Fibroblast of pulmonary artery (primary cell): ENCODE results near the gene RNF7.
"Not testable (repeated sequence)": the region's sequence is repeated elsewhere in the genome, so short reads cannot be mapped to it uniquely, and the experiment has no call there.

Experiments
- DNase-seq: peaks from one replicate; pipeline ENCODE4 v3.0.0-alpha.2; 2010; ENCODE audit warnings: low read depth
- H3K4me3 ChIP-seq: replicated peaks from 2 replicates; pipeline ENCODE4 v1.5.1; 2011; ENCODE audit warnings: low read depth, mild to moderate bottlenecking, control low read depth, low read length, moderate library complexity
- CTCF ChIP-seq: IDR thresholded peaks from 2 replicates; pipeline ENCODE4 v1.5.1; 2011; ENCODE audit warnings: mild to moderate bottlenecking, control low read depth, low read length, inconsistent platforms; ENCODE audit errors: missing control alignments

Gene RNF7

DNA sequence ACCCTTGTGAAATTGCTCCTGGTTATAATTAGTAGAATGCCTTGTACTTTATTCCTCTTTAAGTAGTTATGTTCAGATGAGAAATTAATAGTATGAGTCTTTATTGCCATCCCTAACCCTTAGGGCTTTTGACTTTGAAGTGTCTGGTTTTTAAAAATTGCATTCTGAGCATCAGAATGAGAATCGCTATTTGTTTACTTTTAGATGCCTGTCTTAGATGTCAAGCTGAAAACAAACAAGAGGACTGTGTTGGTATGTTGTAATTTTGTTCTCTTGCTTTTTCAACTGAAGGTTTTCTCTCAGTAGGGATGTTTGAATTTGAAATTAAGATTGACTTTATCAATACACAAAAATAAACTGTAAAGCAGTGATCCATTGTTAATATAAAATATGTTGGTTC is 5.2 kb downstream of the RNF7 start:
- TF ChIP-seq CTCF, result no peak
- no peak for DNase-seq
- H3K4me3 ChIP-seq, result no peak overlapping the region

- TF ChIP-seq CTCF, result no peak
- DNase-seq, result no peak
Measured at GRCh38 chr3:141746962-141747361, 8.9 kb downstream of the RNF7 start.

DNA sequence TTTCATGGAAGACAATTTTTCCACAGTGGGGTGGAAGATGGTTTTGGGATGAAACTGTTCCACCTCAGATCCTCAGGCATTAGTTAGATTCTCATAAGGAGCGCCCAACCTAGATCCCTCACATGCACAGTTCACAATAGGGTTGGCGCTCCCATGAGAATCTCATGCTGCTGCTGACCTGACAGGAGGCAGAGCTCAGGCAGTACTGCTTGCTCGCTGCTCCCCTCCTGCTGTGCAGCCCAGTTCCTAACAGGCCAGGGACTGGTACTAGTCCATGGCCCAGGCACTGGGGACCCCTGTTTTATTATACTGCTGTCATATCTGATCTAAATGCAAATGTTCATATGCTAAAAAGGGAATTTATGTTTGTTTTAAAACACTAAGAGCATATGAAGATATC is 15.3 kb downstream of the RNF7 start:
- TF ChIP-seq CTCF, result no peak
- H3K4me3 ChIP-seq, result no peak overlapping the region
- DNase-seq, result no peak

More at GRCh38 chr3:141746962-141747361, 8.9 kb downstream of the RNF7 start:
- no peak overlapping the region for H3K4me3 ChIP-seq

- no peak for DNase-seq
- no peak overlapping the region for H3K4me3 ChIP-seq
- TF ChIP-seq CTCF, result no peak
Measured at GRCh38 chr3:141754032-141754431, 15.9 kb downstream of the RNF7 start.

GRCh38 chr3:141762552-141762951 is 24.5 kb downstream of the RNF7 start:
- H3K4me3 ChIP-seq, result not testable (repeated sequence)

GRCh38 chr3:141763088-141763750 is 25.1 kb downstream of the RNF7 start, which contains the start of gene GRK7:
GRK7 (plus strand) TSS chr3:141763408; CDS start chr3:141778285, 14,877 bp downstream.
- no peak within 1 kb of the TSS for H3K4me3 ChIP-seq

More at GRCh38 chr3:141762552-141762951, 24.5 kb downstream of the RNF7 start:
- not testable (repeated sequence) for DNase-seq

DNA sequence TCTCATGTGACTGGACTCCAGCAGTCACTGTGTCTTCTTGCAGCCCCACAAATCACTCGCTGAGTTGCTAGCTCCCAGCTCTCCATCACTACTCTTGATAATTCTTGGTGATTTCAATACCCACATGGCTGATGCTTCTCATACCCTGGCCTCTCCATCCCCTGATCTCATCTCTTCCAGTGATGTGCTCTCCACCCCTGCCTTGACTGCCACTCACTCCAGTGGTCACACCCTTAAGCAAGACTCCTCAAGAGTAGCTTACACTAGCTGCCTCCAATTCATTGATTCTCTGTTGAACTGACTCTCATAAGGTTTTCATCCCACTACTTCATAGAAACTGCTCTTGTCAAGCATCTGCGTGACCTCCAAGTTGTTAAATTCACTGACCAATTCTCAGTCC is 25.9 kb downstream of the RNF7 start:
- DNase-seq, result no peak
- no peak for TF ChIP-seq CTCF
- no peak overlapping the region for H3K4me3 ChIP-seq

More at GRCh38 chr3:141763088-141763750, 25.1 kb downstream of the RNF7 start, which contains the start of gene GRK7:
- no peak for TF ChIP-seq CTCF
- DNase-seq, result no peak
